Activated naive CD8-positive, alpha-beta T cell treated with anti-CD3 and anti-CD28 coated beads for 36 hours (primary cell): ENCODE results near the gene PRKD3. TPM values are rescaled to one million over a fixed set of nuclear protein-coding genes. Genes with fewer than 3 reads are reported as not detected.

Source experiments
- DNase-seq: peaks from one replicate; pipeline ENCODE4 v3.0.0; 2021
- H3K27ac Mint-ChIP-seq: one replicate; pipeline ENCODE4 v1.8.0; 2022; ENCODE audit warnings: mild to moderate bottlenecking, moderate library complexity, mixed read lengths
- H3K27me3 Mint-ChIP-seq: one replicate; pipeline ENCODE4 v1.8.0; 2022; ENCODE audit warnings: mild to moderate bottlenecking, mixed read lengths
- H3K36me3 Mint-ChIP-seq: one replicate; pipeline ENCODE4 v1.8.0; 2021; ENCODE audit warnings: mild to moderate bottlenecking, mixed read lengths
- H3K4me1 Mint-ChIP-seq: one replicate; pipeline ENCODE4 v1.8.0; 2021; ENCODE audit warnings: mixed read lengths
- H3K4me3 Mint-ChIP-seq: one replicate; pipeline ENCODE4 v1.8.0; 2022; ENCODE audit warnings: mild to moderate bottlenecking, moderate library complexity, mixed read lengths
- H3K9me3 Mint-ChIP-seq: one replicate; pipeline ENCODE4 v1.8.0; 2022; ENCODE audit warnings: mixed read lengths
- total RNA-seq, 2 experiments: library from RNA; stranded (reverse); gene quantifications; one replicate each; pipeline ENCODE4 v1.2.3, GENCODE V29; 2021

The PRKD3 gene
- total RNA-seq, 2 experiments from 2014 or later, result 41.7 to 42.1 TPM

- H3K9me3 Mint-ChIP-seq, result no peaks in the 10 kb centered on the region
- H3K36me3 Mint-ChIP-seq, result peaks cover 9% of the 10 kb centered on the region
- no peak overlapping the region for H3K4me3 Mint-ChIP-seq
- H3K4me1 Mint-ChIP-seq, result peaks cover 18% of the 10 kb centered on the region
- no peak for DNase-seq
- peaks cover 22% of the 10 kb centered on the region for H3K27me3 Mint-ChIP-seq
- no peak overlapping the region for H3K27ac Mint-ChIP-seq
These were observed 2.4 kb upstream of the PRKD3 start for GRCh38 chr2:37326866-37327634.

GRCh38 chr2:37326285-37326684 lies 1.7 kb upstream of the PRKD3 start:
- H3K9me3 Mint-ChIP-seq, result no peaks in the 10 kb centered on the region
- peaks cover 14% of the 10 kb centered on the region for H3K36me3 Mint-ChIP-seq
- DNase-seq, result no peak
- peak overlapping the region; percentile 52 for H3K4me3 Mint-ChIP-seq
- peaks cover 26% of the 10 kb centered on the region for H3K4me1 Mint-ChIP-seq
- H3K27me3 Mint-ChIP-seq, result peaks cover 20% of the 10 kb centered on the region
- H3K27ac Mint-ChIP-seq, result no peak overlapping the region

- Mint-ChIP-seq H3K4me1 (peaks cover 31% of the 10 kb centered on the region), H3K27me3 (peaks cover 17% of the 10 kb centered on the region), H3K27ac (peak overlapping the region; percentile 51), H3K36me3 (peaks cover 16% of the 10 kb centered on the region), H3K9me3 (no peaks in the 10 kb centered on the region), H3K4me3 (peak overlapping the region; percentile 80)
- DNase-seq, result no peak
These were observed 1.0 kb upstream of the PRKD3 start for GRCh38 chr2:37325625-37326071.

DNA sequence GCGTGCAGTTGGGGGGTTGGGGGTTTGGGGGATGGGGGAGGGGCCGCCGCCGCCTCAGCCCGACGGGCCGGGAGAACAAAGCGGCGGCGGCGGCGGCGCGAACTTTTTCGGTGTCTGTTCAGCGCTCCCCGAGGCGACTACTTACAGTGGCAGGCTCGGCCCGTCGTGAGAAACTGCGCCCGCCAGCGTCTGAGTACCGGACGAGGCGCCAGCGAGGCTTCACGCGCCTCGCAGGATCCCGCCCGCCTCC lies 172 bp downstream of the PRKD3 start:
- Mint-ChIP-seq H3K27me3 (peaks cover 17% of the 10 kb centered on the region), H3K27ac (no peak overlapping the region), H3K4me1 (peaks cover 33% of the 10 kb centered on the region), H3K36me3 (peaks cover 16% of the 10 kb centered on the region), H3K9me3 (no peaks in the 10 kb centered on the region), H3K4me3 (peak overlapping the region; percentile 86)
- peak; percentile 74 for DNase-seq

DNA sequence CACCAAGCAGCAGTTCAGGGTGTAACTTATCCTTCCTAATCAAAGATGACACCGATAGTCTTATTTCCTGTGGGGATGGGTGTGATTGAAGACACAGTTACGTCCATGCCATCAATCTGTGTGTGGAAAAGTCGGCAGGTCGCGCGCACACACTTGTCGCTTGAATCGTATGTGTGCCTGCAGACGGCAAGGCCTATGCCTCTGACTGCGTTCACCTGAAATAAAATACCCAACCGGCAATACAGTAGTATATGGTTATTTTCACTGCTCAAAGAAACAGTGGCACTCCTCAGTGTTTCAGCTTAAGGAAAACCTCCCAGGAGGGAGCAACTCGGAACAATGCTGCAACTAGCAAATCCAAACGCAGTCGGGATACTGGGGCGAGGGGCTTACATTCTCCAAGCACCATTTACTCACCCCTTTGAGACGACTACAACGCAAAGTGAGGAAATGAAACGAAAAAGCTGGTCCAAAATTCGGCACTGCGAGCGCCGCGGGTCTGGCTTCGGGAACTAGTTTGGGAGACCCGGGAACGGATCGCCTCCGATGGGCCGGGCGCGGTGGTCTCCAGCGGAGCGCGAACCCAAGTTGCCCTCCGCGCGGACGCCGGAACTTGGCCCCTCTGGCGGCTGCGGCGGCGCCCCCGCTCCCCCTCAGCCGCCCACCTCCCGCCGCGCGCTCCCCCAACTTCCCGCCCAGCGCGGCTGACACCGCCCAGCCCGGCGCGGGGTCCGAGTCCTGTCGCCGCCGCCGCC lies 675 bp downstream of the PRKD3 start:
- Mint-ChIP-seq H3K4me1 (peaks cover 36% of the 10 kb centered on the region), H3K9me3 (no peaks in the 10 kb centered on the region), H3K27me3 (peaks cover 17% of the 10 kb centered on the region), H3K36me3 (peaks cover 16% of the 10 kb centered on the region), H3K27ac (peak overlapping the region; percentile 96), H3K4me3 (peak overlapping the region; percentile 86)
- peak; percentile 57 for DNase-seq

GRCh38 chr2:37323176-37323780 lies 1.4 kb downstream of the PRKD3 start:
- peaks cover 43% of the 10 kb centered on the region for H3K4me1 Mint-ChIP-seq
- H3K27ac Mint-ChIP-seq, result peak overlapping the region; percentile 96
- no peaks in the 10 kb centered on the region for H3K9me3 Mint-ChIP-seq
- peak overlapping the region; percentile 86 for H3K4me3 Mint-ChIP-seq
- peaks cover 19% of the 10 kb centered on the region for H3K36me3 Mint-ChIP-seq
- H3K27me3 Mint-ChIP-seq, result peaks cover 17% of the 10 kb centered on the region
- DNase-seq, result no peak

DNA sequence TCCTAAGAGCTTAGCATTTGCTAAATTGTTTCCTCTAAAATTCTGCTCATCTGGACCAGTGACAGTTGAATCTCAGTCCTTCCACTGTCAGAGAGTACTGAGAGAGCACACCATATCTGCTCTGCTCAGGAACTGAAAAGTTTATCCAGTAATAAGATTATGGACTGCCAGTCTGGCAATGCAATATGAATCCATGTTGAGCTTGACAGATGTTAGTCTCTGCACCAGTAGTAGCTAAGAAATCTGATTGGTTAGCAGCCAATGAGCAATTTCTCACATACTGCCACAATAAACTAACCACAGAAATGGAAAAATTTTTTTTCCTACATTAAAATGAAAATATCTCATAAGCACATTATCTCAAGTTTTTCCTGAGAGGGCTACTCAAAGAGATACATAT lies 2.3 kb downstream of the PRKD3 start:
- Mint-ChIP-seq H3K27ac (peak overlapping the region; percentile 54), H3K27me3 (peaks cover 17% of the 10 kb centered on the region), H3K4me1 (peaks cover 52% of the 10 kb centered on the region), H3K4me3 (peak overlapping the region; percentile 86), H3K9me3 (no peaks in the 10 kb centered on the region), H3K36me3 (peaks cover 27% of the 10 kb centered on the region)
- DNase-seq, result no peak

DNA sequence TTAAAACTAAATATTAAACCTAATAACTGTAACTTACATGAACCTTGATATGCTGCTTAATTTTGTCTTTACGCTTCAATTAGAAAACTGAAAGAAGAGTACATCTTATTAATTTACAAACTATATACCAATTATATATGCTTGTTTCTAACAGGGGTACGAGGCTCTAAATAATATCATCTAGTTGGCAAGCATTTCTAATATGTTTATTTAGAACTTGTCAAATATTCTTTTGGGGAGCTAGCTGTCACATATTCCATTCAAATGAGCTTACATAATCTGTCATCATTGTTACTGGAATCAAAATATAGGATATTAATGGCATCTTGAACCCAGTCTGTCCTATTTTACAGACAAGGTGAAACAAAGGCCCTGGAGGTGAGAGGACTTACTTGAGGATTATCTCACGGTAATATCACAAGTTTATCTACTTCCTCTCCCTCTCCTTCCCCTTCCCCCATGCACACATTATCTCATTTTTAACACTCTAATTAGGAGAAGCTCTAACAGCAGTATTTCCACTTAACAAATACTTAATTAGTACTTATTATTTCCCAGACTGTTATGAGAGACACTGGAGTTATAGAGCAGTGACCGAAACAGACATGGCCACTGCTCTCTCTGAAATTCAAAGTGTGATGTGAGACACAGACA lies 3.5 kb downstream of the PRKD3 start:
- H3K4me3 Mint-ChIP-seq, result peak overlapping the region; percentile 1
- H3K4me1 Mint-ChIP-seq, result peaks cover 58% of the 10 kb centered on the region
- H3K9me3 Mint-ChIP-seq, result no peaks in the 10 kb centered on the region
- H3K27ac Mint-ChIP-seq, result no peak overlapping the region
- peaks cover 7% of the 10 kb centered on the region for H3K27me3 Mint-ChIP-seq
- peaks cover 34% of the 10 kb centered on the region for H3K36me3 Mint-ChIP-seq
- DNase-seq, result no peak

GRCh38 chr2:37319754-37320609 lies 4.7 kb downstream of the PRKD3 start:
- Mint-ChIP-seq H3K4me3 (no peak overlapping the region), H3K9me3 (no peaks in the 10 kb centered on the region), H3K27me3 (no peaks in the 10 kb centered on the region), H3K4me1 (peaks cover 58% of the 10 kb centered on the region), H3K36me3 (peaks cover 39% of the 10 kb centered on the region), H3K27ac (no peak overlapping the region)
- no peak for DNase-seq

DNA sequence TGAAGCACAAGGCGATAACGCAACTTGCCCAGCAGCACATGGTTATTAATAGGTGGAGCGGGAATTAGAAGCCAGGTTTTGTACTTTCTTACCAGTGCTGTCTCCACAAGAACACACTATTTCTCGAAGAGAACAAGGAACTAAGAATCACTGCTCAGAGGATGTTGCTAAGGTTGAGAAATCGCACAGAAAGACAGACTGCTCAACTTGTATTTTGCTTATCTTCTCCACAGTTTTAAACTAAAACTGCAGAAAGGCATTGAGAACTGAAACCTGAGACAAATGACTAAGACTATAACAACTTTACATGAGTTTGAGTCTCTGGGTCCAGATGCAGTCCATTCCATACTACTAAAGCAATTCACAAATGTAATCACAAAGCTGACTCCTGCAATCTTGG lies 6.2 kb downstream of the PRKD3 start:
- Mint-ChIP-seq H3K27me3 (no peaks in the 10 kb centered on the region), H3K36me3 (peaks cover 40% of the 10 kb centered on the region), H3K4me1 (peaks cover 59% of the 10 kb centered on the region), H3K4me3 (no peak overlapping the region), H3K9me3 (no peaks in the 10 kb centered on the region), H3K27ac (peak overlapping the region; percentile 66)
- DNase-seq, result no peak

- peak overlapping the region; percentile 4 for H3K4me3 Mint-ChIP-seq
- H3K4me1 Mint-ChIP-seq, result peaks cover 61% of the 10 kb centered on the region
- DNase-seq, result no peak
- H3K27me3 Mint-ChIP-seq, result no peaks in the 10 kb centered on the region
- H3K36me3 Mint-ChIP-seq, result peaks cover 41% of the 10 kb centered on the region
- H3K9me3 Mint-ChIP-seq, result no peaks in the 10 kb centered on the region
- H3K27ac Mint-ChIP-seq, result no peak overlapping the region
These were observed 6.9 kb downstream of the PRKD3 start for GRCh38 chr2:37317746-37318145.

DNA sequence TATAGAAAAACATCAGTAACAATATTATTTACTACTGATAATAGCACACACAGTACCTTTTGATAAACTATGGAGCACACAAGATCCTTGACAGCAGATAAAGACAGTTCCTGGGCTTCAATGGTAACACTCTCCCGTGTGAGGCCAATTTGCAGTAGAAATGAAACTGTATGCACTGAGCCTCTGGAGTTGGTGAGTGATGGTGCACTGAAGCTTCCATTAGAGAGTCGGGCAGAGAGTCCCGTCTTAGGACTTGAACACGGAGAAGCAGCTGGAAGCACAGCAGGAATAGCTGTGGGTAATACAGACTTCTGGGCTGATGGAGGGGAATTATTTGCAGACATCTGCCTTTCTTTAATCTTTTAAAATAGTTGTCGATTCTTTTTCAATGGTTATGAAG lies 8.5 kb downstream of the PRKD3 start:
- H3K27ac Mint-ChIP-seq, result no peak overlapping the region
- no peaks in the 10 kb centered on the region for H3K27me3 Mint-ChIP-seq
- no peak overlapping the region for H3K4me3 Mint-ChIP-seq
- H3K36me3 Mint-ChIP-seq, result peaks cover 35% of the 10 kb centered on the region
- no peak for DNase-seq
- H3K9me3 Mint-ChIP-seq, result no peaks in the 10 kb centered on the region
- H3K4me1 Mint-ChIP-seq, result peaks cover 61% of the 10 kb centered on the region

DNA sequence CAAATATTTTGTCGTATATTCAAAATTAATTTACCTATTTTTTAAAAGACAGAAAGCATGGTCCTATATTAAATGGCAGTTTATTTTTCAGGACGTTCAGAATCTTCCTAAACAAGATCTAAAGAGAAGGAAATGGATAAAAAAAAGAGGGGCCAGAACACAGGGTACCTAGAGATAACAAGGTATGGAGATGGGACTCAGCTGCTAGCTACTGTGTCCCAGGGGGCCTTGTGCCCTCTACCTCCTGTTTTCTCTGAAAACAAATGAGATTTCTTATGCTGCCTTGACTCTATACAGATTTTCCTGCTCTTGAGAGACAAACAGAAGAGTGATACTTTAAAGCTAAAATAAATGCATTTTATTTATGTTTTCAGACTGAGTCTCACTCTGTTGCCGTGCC lies 9.3 kb downstream of the PRKD3 start:
- peaks cover 34% of the 10 kb centered on the region for H3K36me3 Mint-ChIP-seq
- H3K4me1 Mint-ChIP-seq, result peaks cover 65% of the 10 kb centered on the region
- DNase-seq, result no peak
- H3K27ac Mint-ChIP-seq, result no peak overlapping the region
- no peaks in the 10 kb centered on the region for H3K9me3 Mint-ChIP-seq
- no peak overlapping the region for H3K4me3 Mint-ChIP-seq
- no peaks in the 10 kb centered on the region for H3K27me3 Mint-ChIP-seq

DNA sequence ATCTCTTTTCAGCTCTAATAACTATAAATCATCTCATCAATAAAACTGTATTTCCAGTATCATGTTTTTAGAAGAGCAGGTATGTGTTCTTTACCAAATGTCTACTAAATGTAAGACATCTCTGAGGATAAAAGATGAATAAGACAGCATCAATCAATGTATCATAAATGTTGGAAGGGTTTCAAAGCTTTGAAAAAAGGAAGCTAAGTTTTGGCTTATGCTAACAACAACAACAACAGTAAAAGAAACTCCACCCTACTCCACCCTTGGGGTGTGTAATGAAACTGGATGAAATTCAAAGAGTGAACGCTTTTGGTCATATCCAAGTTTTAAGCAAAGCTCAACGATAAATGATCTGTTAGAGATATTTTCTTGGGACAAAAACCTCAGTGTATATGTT lies 17.1 kb downstream of the PRKD3 start:
- no peaks in the 10 kb centered on the region for H3K9me3 Mint-ChIP-seq
- peaks cover 50% of the 10 kb centered on the region for H3K4me1 Mint-ChIP-seq
- H3K4me3 Mint-ChIP-seq, result no peak overlapping the region
- H3K27ac Mint-ChIP-seq, result no peak overlapping the region
- no peak for DNase-seq
- no peaks in the 10 kb centered on the region for H3K27me3 Mint-ChIP-seq
- H3K36me3 Mint-ChIP-seq, result peaks cover 19% of the 10 kb centered on the region
